ENCODE measurements around the gene TINCR.

DNA sequence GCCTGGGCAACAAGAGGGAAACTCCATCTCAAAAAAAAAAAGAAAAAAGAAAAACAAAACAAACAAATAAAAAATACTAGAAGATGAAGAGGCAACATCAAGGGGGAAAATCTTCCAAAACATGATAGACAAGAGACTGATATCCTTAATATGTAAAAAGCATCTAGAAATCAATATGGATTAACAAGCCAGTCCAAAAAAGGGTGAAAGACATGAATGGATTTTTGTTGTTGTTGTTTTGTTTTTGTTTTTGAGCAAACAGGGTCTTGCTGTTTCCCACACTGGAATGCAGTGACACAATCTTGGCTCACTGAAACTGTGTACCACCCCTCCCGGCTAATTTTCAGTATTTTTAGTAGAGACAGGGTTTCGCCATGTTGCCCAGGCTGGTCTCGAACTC lies 4.0 kb upstream of the TINCR start:
- TF ChIP-seq, protein P1, sequence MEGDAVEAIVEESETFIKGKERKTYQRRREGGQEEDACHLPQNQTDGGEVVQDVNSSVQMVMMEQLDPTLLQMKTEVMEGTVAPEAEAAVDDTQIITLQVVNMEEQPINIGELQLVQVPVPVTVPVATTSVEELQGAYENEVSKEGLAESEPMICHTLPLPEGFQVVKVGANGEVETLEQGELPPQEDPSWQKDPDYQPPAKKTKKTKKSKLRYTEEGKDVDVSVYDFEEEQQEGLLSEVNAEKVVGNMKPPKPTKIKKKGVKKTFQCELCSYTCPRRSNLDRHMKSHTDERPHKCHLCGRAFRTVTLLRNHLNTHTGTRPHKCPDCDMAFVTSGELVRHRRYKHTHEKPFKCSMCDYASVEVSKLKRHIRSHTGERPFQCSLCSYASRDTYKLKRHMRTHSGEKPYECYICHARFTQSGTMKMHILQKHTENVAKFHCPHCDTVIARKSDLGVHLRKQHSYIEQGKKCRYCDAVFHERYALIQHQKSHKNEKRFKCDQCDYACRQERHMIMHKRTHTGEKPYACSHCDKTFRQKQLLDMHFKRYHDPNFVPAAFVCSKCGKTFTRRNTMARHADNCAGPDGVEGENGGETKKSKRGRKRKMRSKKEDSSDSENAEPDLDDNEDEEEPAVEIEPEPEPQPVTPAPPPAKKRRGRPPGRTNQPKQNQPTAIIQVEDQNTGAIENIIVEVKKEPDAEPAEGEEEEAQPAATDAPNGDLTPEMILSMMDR (IDR thresholded peaks at IDR 0.05): no peak
- TF ChIP-seq MAFK (IDR thresholded peaks at IDR 0.05; ENCODE audit: partially characterized antibody) (no peak), POLR2A (IDR thresholded peaks at IDR 0.05; ENCODE audit: low read length) (no peak), JUN (IDR thresholded peaks at IDR 0.05) (no peak), GATA3 (IDR thresholded peaks at IDR 0.05; ENCODE audit: borderline replicate concordance) (no peak), SMC3 (IDR thresholded peaks at IDR 0.05) (no peak), RFX5 (IDR thresholded peaks at IDR 0.05) (no peak), EHF (CRISPR knock-in tag; IDR thresholded peaks at IDR 0.05) (no peak), CBX8 (IDR thresholded peaks at IDR 0.05) (no peak)
- TF ChIP-seq, protein P2, sequence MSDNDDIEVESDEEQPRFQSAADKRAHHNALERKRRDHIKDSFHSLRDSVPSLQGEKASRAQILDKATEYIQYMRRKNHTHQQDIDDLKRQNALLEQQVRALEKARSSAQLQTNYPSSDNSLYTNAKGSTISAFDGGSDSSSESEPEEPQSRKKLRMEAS (IDR thresholded peaks at IDR 0.05): no peak
